SK-N-DZ (cell line): Measurements from ENCODE around the gene TRIM29.

Experiments
- DNase-seq: peaks from one replicate; pipeline ENCODE4 v3.0.0-alpha.2; 2015; ENCODE audit warnings: low spot score

Gene TRIM29

DNA sequence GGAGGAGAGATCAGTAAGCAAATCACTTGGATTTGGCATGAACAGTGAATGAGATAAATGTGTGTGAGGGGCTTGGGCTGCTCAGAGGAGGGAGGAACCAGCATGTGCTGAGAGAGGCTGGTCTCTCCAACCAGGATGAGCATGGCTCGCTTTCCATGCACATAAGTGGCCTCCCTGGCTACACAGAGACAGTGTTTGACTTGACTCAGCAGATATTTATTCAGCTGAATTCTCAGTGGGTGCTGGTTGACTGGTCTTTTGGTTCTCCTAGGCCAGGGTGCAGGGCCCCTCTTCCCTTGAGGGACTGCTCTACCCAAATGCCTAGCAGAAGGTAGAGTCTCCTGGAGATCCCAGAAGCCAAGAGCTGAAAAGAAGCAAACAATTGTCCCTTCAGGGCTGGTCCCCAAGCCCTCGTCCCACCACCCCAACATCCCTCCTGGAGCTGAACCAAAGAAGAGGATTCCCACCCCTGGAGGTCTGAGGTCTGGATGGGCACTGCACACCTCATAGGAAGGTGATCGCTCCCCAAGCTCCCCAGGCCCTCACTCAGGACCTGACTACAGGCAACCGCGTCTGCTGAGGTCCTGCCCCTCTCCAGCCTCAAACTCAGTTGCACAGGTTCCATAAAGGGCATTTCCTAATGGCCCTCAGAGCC, 3.3 kb upstream of the TRIM29 start:
- no peak for DNase-seq

- no peak for DNase-seq
Observed at GRCh38 chr11:120139316-120140069, 1.6 kb upstream of the TRIM29 start.

DNA sequence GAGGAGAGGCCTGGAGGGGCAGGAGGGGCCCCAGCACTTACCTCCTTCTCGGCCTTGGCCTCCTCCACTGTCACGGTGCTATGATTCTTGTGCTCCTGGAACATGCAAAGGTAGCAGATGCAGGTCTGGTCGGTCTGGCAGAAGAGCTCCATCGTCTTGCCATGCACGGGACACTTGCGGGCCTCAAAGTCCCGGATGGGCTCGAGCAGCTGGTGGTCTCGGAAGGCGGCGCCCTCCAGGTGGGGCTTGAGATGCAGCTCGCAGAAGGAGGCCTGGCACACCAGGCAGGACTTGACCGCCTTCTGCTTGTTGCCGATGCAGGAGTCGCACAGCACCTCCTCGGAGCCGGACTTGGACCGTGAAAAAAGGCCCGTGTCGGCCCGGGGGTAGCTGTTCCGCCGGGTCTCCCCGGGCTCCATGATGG, 714 bp downstream of the TRIM29 start:
- no peak for DNase-seq

GRCh38 chr11:120136356-120136755, 1.6 kb downstream of the TRIM29 start:
- DNase-seq: no peak

- DNase-seq: no peak
Observed at GRCh38 chr11:120135838-120136237, 2.1 kb downstream of the TRIM29 start.

GRCh38 chr11:120134931-120135228, 3.0 kb downstream of the TRIM29 start:
- DNase-seq: no peak

GRCh38 chr11:120134106-120134930, 3.6 kb downstream of the TRIM29 start:
- no peak for DNase-seq

DNA sequence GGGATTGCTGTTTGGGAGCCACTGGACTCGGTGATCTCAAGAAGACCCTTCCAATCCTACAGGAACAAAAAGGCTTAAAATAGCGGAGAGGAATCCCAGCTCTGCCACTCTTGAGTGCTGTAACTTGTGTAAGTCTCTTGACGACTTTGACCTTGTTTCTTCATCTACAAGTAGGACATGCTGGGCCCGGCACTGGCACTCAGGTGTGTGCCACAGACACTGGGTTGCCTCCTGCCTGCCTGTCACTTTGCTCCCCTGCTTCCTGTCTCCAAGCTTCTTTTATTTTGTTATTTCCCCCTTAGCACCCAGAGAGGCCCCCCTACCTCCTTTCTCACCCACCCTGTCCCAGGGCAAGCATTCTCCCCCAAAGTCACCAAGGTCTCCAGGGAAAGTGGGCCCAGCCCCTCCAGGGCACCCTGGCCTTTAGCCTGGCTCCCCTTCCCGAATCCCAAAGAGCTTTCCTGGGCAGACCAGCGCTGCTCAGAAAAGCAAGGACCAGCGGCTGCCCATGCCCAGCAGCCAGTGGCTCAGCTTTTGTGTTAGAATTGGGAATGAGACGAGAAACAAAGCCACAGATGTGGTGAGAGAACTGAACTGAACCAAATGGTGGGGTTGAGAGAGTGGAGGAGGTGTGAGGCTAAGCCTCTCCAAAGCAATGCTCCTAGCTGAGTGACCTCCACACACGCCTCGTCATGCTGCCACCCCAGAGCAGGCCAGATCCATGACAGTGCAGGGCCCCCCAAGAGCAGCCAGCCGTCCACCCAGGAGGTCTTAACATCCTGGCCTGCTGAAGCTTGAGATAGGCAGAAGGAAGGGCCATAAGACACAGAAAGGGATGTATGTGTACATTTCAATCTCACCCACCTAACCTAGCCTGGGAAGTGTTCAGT, 4.5 kb downstream of the TRIM29 start:
- DNase-seq: no peak

DNA sequence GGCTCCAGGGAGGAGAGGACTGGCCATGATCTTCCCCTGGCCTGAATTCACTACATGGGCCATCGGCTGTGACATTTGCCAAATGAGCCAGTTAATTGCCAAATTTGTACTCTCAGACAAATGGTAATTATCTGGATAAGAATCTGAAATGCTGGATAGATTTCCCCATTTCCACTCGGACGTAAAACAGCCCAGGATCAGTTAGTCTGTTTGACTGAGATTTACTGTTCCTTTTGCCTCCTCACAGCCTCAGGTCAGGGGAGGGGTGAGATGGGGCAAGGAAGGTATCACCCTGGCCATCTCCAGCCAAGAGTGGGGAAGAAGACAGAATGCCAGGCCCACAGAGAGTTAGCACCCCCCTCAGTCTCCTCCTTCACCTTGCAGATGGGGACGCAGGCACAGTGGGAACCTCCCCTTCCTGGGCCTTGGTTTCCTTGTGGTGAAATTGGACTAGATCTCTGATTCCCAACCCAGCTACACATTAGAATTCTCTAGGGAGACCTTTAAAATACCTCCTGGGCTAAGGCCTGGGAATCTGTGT, 5.2 kb downstream of the TRIM29 start:
- no peak for DNase-seq

- DNase-seq: no peak
Observed at GRCh38 chr11:120131941-120132644, 5.8 kb downstream of the TRIM29 start.

DNA sequence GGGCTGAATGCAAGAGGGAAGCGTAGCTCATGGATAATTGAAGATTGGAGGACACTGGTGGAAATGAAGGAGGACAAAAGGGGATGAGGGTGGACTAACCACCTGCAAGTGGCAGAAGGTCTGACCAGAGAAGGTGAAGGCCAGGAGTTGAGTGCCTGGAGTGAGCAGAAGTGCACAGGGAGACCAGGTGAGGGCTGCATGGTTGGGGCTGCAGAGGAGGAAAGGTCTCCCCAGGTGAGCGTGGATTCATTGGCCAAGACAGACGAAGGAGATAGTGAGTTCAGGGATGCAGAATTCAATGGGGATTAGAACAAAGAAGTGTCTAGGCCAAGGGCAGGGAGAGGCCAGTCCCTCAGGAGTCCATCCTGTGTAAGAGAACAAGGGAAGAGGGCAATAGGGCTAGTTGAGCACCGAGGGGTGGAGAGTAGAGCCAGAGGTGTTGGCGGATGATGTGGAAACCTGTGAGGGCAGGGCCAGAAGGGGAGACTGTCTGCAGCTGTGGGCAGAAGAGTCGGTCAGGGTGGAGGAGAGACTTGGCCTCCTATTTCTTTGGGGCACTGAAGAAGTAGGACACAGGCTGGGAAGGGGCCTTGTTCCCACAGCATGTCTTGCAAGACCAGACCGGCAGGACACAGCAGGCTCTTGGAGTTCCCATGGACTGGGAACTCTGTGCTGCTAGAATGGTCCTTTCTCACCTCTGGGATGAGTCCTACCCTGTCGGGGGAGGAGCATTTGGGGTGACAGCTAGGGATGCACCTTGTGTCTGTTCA, 6.7 kb downstream of the TRIM29 start:
- no peak for DNase-seq

DNA sequence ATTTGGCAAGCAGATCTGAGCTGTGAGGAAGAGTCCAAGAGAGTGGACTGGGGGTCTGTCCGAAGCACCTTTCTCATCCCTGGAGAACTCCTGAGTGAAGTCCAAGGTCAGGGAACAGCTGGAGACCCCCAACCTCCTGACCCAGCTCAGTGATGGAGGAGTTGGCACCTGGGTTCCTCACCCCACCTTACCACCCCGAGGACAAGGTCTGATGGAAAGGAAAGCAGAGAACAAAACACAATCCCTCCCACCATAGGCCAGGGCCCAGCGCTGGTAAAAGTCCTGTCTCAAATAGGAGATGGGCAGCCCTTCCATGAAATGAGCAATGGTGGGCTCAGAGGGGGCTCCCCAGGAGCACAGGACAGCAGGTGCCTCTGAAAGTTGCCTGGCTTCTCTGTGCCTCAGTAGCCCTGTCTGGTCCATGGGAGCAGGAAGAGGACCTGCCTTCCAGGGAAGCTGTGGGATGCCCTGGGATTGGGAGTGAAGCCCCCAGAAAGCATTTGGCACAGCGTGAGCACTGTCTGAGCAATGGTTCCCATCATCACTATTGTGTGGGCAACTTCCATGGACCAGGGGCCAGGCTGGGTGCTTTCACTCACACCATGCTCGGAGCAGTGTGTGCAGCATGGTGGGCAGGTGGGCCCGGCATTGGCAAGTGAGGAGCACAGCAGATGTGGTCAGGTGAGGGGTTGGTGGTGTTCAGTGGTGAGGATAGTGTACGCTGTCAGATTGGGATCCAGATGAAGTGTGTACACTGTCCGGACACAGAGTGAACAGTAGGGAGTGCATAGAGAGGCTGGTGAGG, 7.5 kb downstream of the TRIM29 start:
- no peak for DNase-seq

DNA sequence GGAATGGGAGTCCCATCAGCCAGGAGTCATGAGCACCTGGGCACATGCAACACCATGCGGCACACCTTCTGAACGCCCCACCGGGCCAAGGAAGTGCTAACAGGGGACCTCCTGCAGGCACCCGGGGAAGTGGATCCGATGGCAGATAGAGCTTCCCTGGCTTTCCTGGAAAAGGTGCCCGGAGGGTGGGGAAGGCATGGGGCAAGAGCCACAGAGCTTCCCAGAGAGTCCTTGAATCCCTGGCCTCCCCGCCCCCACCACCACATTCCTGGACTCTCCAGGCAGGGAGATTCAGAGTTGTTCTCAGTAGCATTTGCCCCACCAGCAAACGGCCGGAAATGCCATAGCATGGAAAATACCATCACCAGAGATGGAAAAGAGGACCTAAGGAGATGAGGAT, 8.3 kb downstream of the TRIM29 start:
- DNase-seq: no peak

- no peak for DNase-seq
Observed at GRCh38 chr11:120128392-120129119, 9.4 kb downstream of the TRIM29 start.

- DNase-seq: no peak
Observed at GRCh38 chr11:120127236-120127635, 10.7 kb downstream of the TRIM29 start.

DNA sequence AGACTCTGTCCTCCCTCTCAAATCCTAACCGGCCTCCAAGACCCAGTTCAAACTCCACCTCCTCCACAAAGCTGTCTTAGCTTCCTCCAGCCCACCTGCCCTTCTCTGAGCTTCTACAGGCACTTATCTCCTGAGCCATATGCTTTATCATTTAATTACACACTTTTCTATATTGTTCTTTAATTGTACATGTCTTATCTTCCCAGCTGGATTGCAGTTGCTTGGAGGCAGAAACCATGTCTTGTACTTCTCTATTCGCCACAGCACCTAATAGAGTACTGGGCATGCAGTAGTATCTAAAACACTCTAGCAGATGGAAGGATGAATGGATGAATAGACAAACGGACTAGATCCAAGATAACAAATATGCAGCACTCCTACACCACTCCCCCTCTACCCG, 11.3 kb downstream of the TRIM29 start:
- no peak for DNase-seq

DNA sequence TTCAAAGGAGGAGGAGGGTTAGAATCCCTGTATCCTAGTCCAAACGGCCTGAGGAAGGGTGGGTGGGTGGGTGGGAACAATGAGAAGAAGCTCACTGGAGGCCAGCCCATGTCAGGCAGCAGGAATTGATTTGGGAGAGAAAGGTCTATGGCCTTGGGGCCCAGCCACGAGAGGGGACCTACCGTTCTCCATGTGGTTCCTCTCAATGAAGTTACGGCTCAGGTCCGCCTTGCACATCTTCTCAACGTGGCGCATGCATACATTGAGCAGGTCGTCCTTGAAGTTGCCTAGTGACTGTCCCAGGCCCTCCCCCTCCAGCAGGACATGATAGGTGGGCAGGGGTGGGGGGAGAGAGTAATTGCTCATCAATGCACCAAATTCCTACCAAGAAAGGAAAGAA, 12.4 kb downstream of the TRIM29 start:
- DNase-seq: no peak

- DNase-seq: no peak
Observed at GRCh38 chr11:120125024-120125423, 12.9 kb downstream of the TRIM29 start.
